Testis (tissue), 3 donors: Measurements from ENCODE around the gene CA10. TPM values are rescaled to one million over a fixed set of nuclear protein-coding genes. Genes with fewer than 3 reads are reported as not detected.

Experiments
- DNase-seq: peaks from one replicate; pipeline ENCODE4 v3.0.0-alpha.2; 2019
- H3K27ac ChIP-seq, 2 donors: fragments of 200-600 bp; sonication (generic); one replicate each; pipeline ENCODE4 v1.5.1; 2019
- H3K27me3 ChIP-seq: fragments of 200-600 bp; sonication (generic); one replicate; pipeline ENCODE4 v1.5.1; 2019
- H3K36me3 ChIP-seq: fragments of 200-600 bp; sonication (generic); one replicate; pipeline ENCODE4 v1.5.1; 2017; ENCODE audit warnings: low read depth; ENCODE audit errors: missing control alignments
- H3K4me1 ChIP-seq: fragments of 200-600 bp; sonication (generic); one replicate; pipeline ENCODE4 v1.5.1; 2019
- H3K4me3 ChIP-seq, 2 donors: fragments of 200-600 bp; sonication (generic); one replicate each; pipeline ENCODE4 v1.5.1; 2017 to 2019
- H3K9me3 ChIP-seq: fragments of 200-600 bp; sonication (generic); one replicate; pipeline ENCODE4 v1.5.1; 2017
- CTCF ChIP-seq, 3 experiments: fragments of 450-650 bp in 2 of 3; fragments of 200-600 bp in 1 of 3; sonication (generic) in 1 of 3; IDR thresholded peaks; one replicate each; pipeline ENCODE4 v1.5.1; 2016 to 2019; ENCODE audit warnings: antibody characterized with exemption in 3 of 3, mild to moderate bottlenecking in 2 of 3, moderate library complexity in 1 of 3
- POLR2A ChIP-seq: fragments of 450-650 bp; IDR thresholded peaks from one replicate; pipeline ENCODE4 v1.6.1; 2017; ENCODE audit warnings: antibody characterized with exemption, mild to moderate bottlenecking, moderate library complexity
- WGBS, 2 donors: methylation state at CpG; one replicate each; pipeline ENCODE4 v1.1.5; 2018; 5-methylcytosine and 5-hydroxymethylcytosine counted together
- intact Hi-C: fragments of 100-400 bp; cut with DNase I; formaldehyde crosslinking; loops from one replicate; pipeline ENCODE4 v1.15.1; 2023; ENCODE audit warnings: low total_unique reads
- polyA plus RNA-seq: library from polyadenylated mRNA; stranded (reverse); fragments of 350-450 nt; fragmentation: Illumina TruSeq; extraction: RNeasy Lipid Tissue Mini Kit (QIAGEN cat#74804); gene quantifications from one replicate; pipeline ENCODE4 v1.2.3, GENCODE V29; 2014; ENCODE audit warnings: low read depth, low replicate concordance; ENCODE audit not compliant: insufficient read depth
- total RNA-seq, 2 donors: library from RNA; depleted of rRNA; stranded (reverse); fragments of >200 nt; gene quantifications; one replicate each; pipeline ENCODE4 v1.2.3, GENCODE V29; 2016

Gene CA10
- total and polyA plus RNA-seq, 3 donors from 2014 or later = 5.0 to 30.7 (median 5.3) TPM

- no peaks in the 10 kb centered on the region for H3K36me3 ChIP-seq
- intact Hi-C loops = no loop called here
- no peak overlapping the region for H3K27ac ChIP-seq
- no peaks in the 10 kb centered on the region for H3K9me3 ChIP-seq
- no peak for TF ChIP-seq POLR2A
- no peak for TF ChIP-seq CTCF (IDR thresholded peaks at IDR 0.05)
- no peak for DNase-seq
- H3K4me1 ChIP-seq = no peaks in the 10 kb centered on the region
- H3K27me3 ChIP-seq = no peaks in the 10 kb centered on the region
- WGBS, 2 donors = 69 to 73% methylated on average over 2 of the region's 2 CpGs
- no peak overlapping the region for H3K4me3 ChIP-seq
Observed at GRCh38 chr17:52148288-52148968, 10.1 kb downstream of the CA10 start.

GRCh38 chr17:52147872-52148271, 10.6 kb downstream of the CA10 start:
- intact Hi-C loops = no loop called here
- no peak overlapping the region for H3K4me3 ChIP-seq
- H3K4me1 ChIP-seq = no peaks in the 10 kb centered on the region
- H3K36me3 ChIP-seq = no peaks in the 10 kb centered on the region
- H3K9me3 ChIP-seq = no peaks in the 10 kb centered on the region
- no peak overlapping the region for H3K27ac ChIP-seq
- TF ChIP-seq POLR2A (no peak), CTCF (IDR thresholded peaks at IDR 0.05) (no peak)
- H3K27me3 ChIP-seq = no peaks in the 10 kb centered on the region
- no peak for DNase-seq

- Histone ChIP-seq H3K36me3 (no peaks in the 10 kb centered on the region), H3K4me3 (no peak overlapping the region), H3K4me1 (no peaks in the 10 kb centered on the region), H3K9me3 (no peaks in the 10 kb centered on the region), H3K27me3 (no peaks in the 10 kb centered on the region), H3K27ac (no peak overlapping the region)
- 88 to 94% methylated on average over 1 of the region's 1 CpG for WGBS, 2 donors
- no peak for DNase-seq
- intact Hi-C loops = no loop called here
- TF ChIP-seq CTCF (IDR thresholded peaks at IDR 0.05) (no peak), POLR2A (no peak)
Observed at GRCh38 chr17:52147431-52147830, 11.1 kb downstream of the CA10 start.

GRCh38 chr17:52145476-52145875, 13.0 kb downstream of the CA10 start:
- Histone ChIP-seq H3K36me3 (no peaks in the 10 kb centered on the region), H3K9me3 (no peaks in the 10 kb centered on the region), H3K4me3 (no peak overlapping the region), H3K27me3 (no peaks in the 10 kb centered on the region), H3K27ac (no peak overlapping the region), H3K4me1 (no peaks in the 10 kb centered on the region)
- no peak for DNase-seq
- intact Hi-C loops = no loop called here
- TF ChIP-seq POLR2A (no peak), CTCF (IDR thresholded peaks at IDR 0.05) (no peak)

GRCh38 chr17:52143542-52143941, 15.0 kb downstream of the CA10 start:
- Histone ChIP-seq H3K4me1 (no peaks in the 10 kb centered on the region), H3K27ac (no peak overlapping the region), H3K36me3 (no peaks in the 10 kb centered on the region), H3K4me3 (no peak overlapping the region), H3K27me3 (no peaks in the 10 kb centered on the region), H3K9me3 (no peaks in the 10 kb centered on the region)
- intact Hi-C loops = no loop called here
- no peak for TF ChIP-seq CTCF (IDR thresholded peaks at IDR 0.05)
- no peak for TF ChIP-seq POLR2A
- no peak for DNase-seq
- WGBS, 2 donors = 38 to 72% methylated on average over 1 of the region's 1 CpG
